Caco-2 (cell line): Measurements from ENCODE around the gene SNX25. TPM values are rescaled to one million over a fixed set of nuclear protein-coding genes. Genes with fewer than 3 reads are reported as not detected.

Source experiments
- BruUV-seq: library from RNA; stranded (reverse); fragments of 400-500 nt; replicated peaks from 2 replicates; lab custom pipeline; 2021; lab: Mats Ljungman, UMichigan
- CTCF ChIA-PET: fragments of 300-600 bp; sonication (Branson Sonifier 250); formaldehyde crosslinking; loops from one replicate; lab custom pipeline; 2022; ENCODE audit warnings: antibody characterized with exemption; lab: Charles Lee
- POLR2A ChIA-PET: fragments of 300-600 bp; sonication (Branson Sonifier 250); formaldehyde crosslinking; loops from one replicate; lab custom pipeline; 2022; ENCODE audit warnings: antibody characterized with exemption; lab: Charles Lee
- DNase-seq, 2 experiments: peaks; one replicate each; pipeline versions ENCODE4 v3.0.0 to v3.0.0-alpha.2; 2020 to 2022
- H3K27me3 ChIP-seq: replicated peaks from 2 replicates; pipeline ENCODE4 v1.6.0; 2011; ENCODE audit warnings: low read length; ENCODE audit not compliant: control insufficient read depth, insufficient read depth
- H3K36me3 ChIP-seq: 2 replicates; pipeline ENCODE4 v1.5.1; 2011; ENCODE audit warnings: low read length; ENCODE audit not compliant: control insufficient read depth, insufficient read depth
- H3K4me1 ChIP-seq: fragments of 250-450 bp; sonication (Bioruptor Pico); 2 replicates; pipeline ENCODE4 v1.5.1; 2020; ENCODE audit warnings: mild to moderate bottlenecking
- H3K4me3 ChIP-seq: 2 replicates; pipeline ENCODE4 v1.5.1; 2011; ENCODE audit warnings: low read depth, mild to moderate bottlenecking, control low read depth, low read length
- H3K9me3 ChIP-seq: fragments of 250-450 bp; sonication (Bioruptor Pico); 2 replicates; pipeline ENCODE4 v1.5.1; 2020; ENCODE audit warnings: mild to moderate bottlenecking, moderate library complexity
- H3K27ac Mint-ChIP-seq: one replicate; pipeline ENCODE4 v1.8.0; 2022; ENCODE audit warnings: mixed read lengths; ENCODE audit not compliant: unreplicated experiment
- H3K27me3 Mint-ChIP-seq: one replicate; pipeline ENCODE4 v1.8.0; 2022; ENCODE audit warnings: mixed read lengths; ENCODE audit not compliant: insufficient read depth, unreplicated experiment
- H3K36me3 Mint-ChIP-seq: one replicate; pipeline ENCODE4 v1.8.0; 2022; ENCODE audit warnings: mild to moderate bottlenecking, mixed read lengths; ENCODE audit not compliant: insufficient read depth, unreplicated experiment
- H3K4me1 Mint-ChIP-seq: one replicate; pipeline ENCODE4 v1.8.0; 2022; ENCODE audit warnings: low read depth, mixed read lengths; ENCODE audit not compliant: unreplicated experiment
- H3K4me3 Mint-ChIP-seq: one replicate; pipeline ENCODE4 v1.8.0; 2022; ENCODE audit warnings: mild to moderate bottlenecking, moderate library complexity, mixed read lengths; ENCODE audit not compliant: unreplicated experiment
- H3K9me3 Mint-ChIP-seq: one replicate; pipeline ENCODE4 v1.8.0; 2022; ENCODE audit warnings: mixed read lengths; ENCODE audit not compliant: unreplicated experiment
- CTCF ChIP-seq, 2 experiments: fragments of 200-600 bp in 1 of 2; IDR thresholded peaks; 1 replicate in 1 of 2; 2 replicates in 1 of 2; pipeline versions ENCODE4 v1.5.1 to v1.8.0; 2011 to 2022; ENCODE audit warnings: antibody characterized with exemption in 1 of 2, control low read depth in 1 of 2, inconsistent platforms in 1 of 2, low read depth in 1 of 2, low read length in 1 of 2, mild to moderate bottlenecking in 1 of 2, moderate library complexity in 1 of 2; ENCODE audit not compliant: insufficient read depth in 1 of 2, severe bottlenecking in 1 of 2, unreplicated experiment in 1 of 2
- intact Hi-C: fragments of 100-400 bp; cut with micrococcal nuclease; formaldehyde crosslinking; loops from one replicate; pipeline ENCODE4 v1.10.0; 2022; ENCODE audit not compliant: unreplicated experiment
- total RNA-seq: library from RNA; stranded (reverse); gene quantifications from 2 replicates; pipeline ENCODE4 v1.2.3, GENCODE V29; 2022

SNX25 gene
- total RNA-seq, 1 experiment from 2014 or later = 9.3 TPM

DNA sequence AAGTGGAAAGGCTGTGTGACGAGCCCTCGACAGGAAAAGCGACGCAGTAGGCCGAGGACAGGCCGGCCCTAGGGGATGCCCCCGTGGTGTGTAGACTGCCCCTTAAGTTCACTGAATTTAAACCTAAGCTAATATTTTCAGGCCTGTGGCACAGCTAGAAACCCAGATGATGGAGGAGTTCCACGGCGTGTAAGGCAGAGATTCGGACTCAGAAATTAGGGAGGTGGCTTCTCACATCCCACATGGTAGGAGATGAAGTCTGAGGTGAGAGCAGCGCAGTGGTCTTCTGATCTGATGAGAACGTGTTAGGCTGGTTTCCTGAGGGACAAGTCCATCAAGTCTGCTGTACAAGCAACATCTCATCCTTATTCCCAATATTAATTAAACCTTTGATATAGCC is 178.6 kb downstream of the SNX25 start:
- Histone ChIP-seq H3K4me3 (no peak overlapping the region), H3K9me3 (no peaks in the 10 kb centered on the region), H3K27me3 (no peaks in the 10 kb centered on the region), H3K36me3 (no peaks in the 10 kb centered on the region), H3K4me1 (peaks cover 4% of the 10 kb centered on the region; the same call in 1 of the 2 replicates)
- POLR2A ChIA-PET = no interaction called here
- intact Hi-C loops = no loop called here
- CTCF ChIA-PET = no interaction called here
- no TSS peak for BruUV-seq
- TF ChIP-seq CTCF (IDR thresholded peaks at IDR 0.05; ENCODE audit: insufficient read depth in 1 of 2, low read depth in 1 of 2, low read length in 1 of 2, severe bottlenecking in 1 of 2, unreplicated experiment in 1 of 2) = no peak
- no peaks in the 10 kb centered on the region for H3K27me3 Mint-ChIP-seq
- no peak overlapping the region for H3K4me3 Mint-ChIP-seq
- no peaks in the 10 kb centered on the region for H3K36me3 Mint-ChIP-seq
- H3K27ac Mint-ChIP-seq = no peak overlapping the region
- DNase-seq = no peak
- H3K4me1 Mint-ChIP-seq = no peaks in the 10 kb centered on the region
- H3K9me3 Mint-ChIP-seq = peaks cover 8% of the 10 kb centered on the region

DNA sequence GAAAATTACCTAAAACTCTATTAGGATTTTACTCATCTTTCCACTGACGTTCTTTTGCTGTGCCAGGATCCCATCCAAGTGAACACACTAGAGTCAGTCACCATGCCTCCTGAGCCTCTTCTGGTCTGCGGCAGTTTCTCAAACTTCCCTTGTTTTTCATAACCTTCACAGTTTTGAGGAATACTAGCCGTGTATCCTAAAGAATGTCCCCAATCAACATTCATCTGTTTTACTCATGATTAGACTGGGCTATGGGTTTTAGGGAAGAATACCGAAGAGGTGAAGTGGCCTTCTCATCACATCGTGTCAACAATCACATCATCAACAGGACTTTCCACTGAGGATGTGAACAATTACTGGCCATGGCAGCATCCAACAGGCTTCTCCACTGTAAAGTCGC is 181.5 kb downstream of the SNX25 start:
- H3K4me1 Mint-ChIP-seq = peaks cover 7% of the 10 kb centered on the region
- Histone ChIP-seq H3K27me3 (no peaks in the 10 kb centered on the region), H3K4me1 (no peaks in the 10 kb centered on the region), H3K9me3 (no peaks in the 10 kb centered on the region), H3K36me3 (no peaks in the 10 kb centered on the region), H3K4me3 (no peak overlapping the region)
- no peak overlapping the region for H3K27ac Mint-ChIP-seq
- intact Hi-C loops = loop anchor here (10.0 kb wide), 2 partner anchors 246 to 644 kb away; partner anchors contain the start of gene SLC25A4
- CTCF ChIA-PET = no interaction called here
- no peaks in the 10 kb centered on the region for H3K27me3 Mint-ChIP-seq
- no peak for TF ChIP-seq CTCF (IDR thresholded peaks at IDR 0.05; ENCODE audit: insufficient read depth in 1 of 2, low read depth in 1 of 2, low read length in 1 of 2, severe bottlenecking in 1 of 2, unreplicated experiment in 1 of 2)
- peaks cover 8% of the 10 kb centered on the region for H3K9me3 Mint-ChIP-seq
- DNase-seq = no peak
- H3K36me3 Mint-ChIP-seq = peaks cover 4% of the 10 kb centered on the region
- POLR2A ChIA-PET = no interaction called here
- H3K4me3 Mint-ChIP-seq = no peak overlapping the region
- no TSS peak for BruUV-seq

DNA sequence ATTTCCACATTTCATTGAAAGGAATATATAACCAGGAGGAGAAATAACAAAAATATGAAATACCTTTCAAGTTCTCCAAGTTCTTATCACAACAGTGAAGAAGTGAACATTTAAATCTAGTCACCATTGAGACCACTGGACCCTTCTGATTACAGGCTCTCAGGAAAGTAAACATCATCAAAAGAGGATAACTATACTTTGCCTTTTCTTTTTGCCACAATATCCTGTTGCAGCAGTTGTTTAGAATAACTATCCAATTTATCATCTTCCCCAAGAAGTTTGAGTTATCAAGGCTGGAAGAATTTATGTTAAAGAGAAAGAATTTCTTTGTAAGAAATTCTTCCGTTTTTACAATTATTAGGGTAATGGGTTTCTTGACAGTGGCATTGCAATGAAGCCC is 182.8 kb downstream of the SNX25 start:
- intact Hi-C loops = loop anchor here (10.0 kb wide), 2 partner anchors 247 to 643 kb away; partner anchors contain the start of gene SLC25A4
- POLR2A ChIA-PET = no interaction called here
- Histone ChIP-seq H3K4me3 (no peak overlapping the region), H3K27me3 (no peaks in the 10 kb centered on the region), H3K9me3 (no peaks in the 10 kb centered on the region), H3K4me1 (no peaks in the 10 kb centered on the region), H3K36me3 (no peaks in the 10 kb centered on the region)
- BruUV-seq = no TSS peak
- DNase-seq = no peak
- peaks cover 16% of the 10 kb centered on the region for H3K36me3 Mint-ChIP-seq
- H3K27ac Mint-ChIP-seq = no peak overlapping the region
- peaks cover 7% of the 10 kb centered on the region for H3K4me1 Mint-ChIP-seq
- no peaks in the 10 kb centered on the region for H3K27me3 Mint-ChIP-seq
- no peak overlapping the region for H3K4me3 Mint-ChIP-seq
- TF ChIP-seq CTCF (IDR thresholded peaks at IDR 0.05; ENCODE audit: insufficient read depth in 1 of 2, low read depth in 1 of 2, low read length in 1 of 2, severe bottlenecking in 1 of 2, unreplicated experiment in 1 of 2) = no peak
- CTCF ChIA-PET = no interaction called here
- H3K9me3 Mint-ChIP-seq = peaks cover 8% of the 10 kb centered on the region
